CD14-positive monocyte (primary cell): Measurements from ENCODE around the gene TEAD1. TPM values are rescaled to one million over a fixed set of nuclear protein-coding genes. Genes with fewer than 3 reads are reported as not detected.

Experiments used
- DNase-seq, 3 donors: peaks; one replicate each; pipeline ENCODE4 v3.0.0-alpha.2; 2011 to 2022
- H2AFZ ChIP-seq: 2 replicates; pipeline ENCODE4 v1.6.0; 2012; ENCODE audit warnings: mild to moderate bottlenecking, low read depth, low read length, inconsistent platforms; ENCODE audit not compliant: insufficient read depth, poor library complexity, severe bottlenecking
- H3K27ac ChIP-seq, 2 donors: 1 replicate in 1 of 2; 2 replicates in 1 of 2; pipeline ENCODE4 v1.5.1; 2012 to 2013; ENCODE audit warnings: low read length in 2 of 2, control low read depth in 1 of 2, inconsistent platforms in 1 of 2, low read depth in 1 of 2, mild to moderate bottlenecking in 1 of 2
- H3K27me3 ChIP-seq, 2 donors: one replicate each; pipeline versions ENCODE4 v1.6.0 to v1.6.1; 2011 to 2013; ENCODE audit warnings: low read length in 2 of 2; ENCODE audit not compliant: control insufficient read depth in 2 of 2, insufficient read depth in 2 of 2
- H3K36me3 ChIP-seq, 2 donors: replicated peaks in 1 of 2; 1 replicate in 1 of 2; 2 replicates in 1 of 2; pipeline versions ENCODE4 v1.5.1 to v1.6.1; 2012 to 2013; ENCODE audit warnings: low read length in 2 of 2, control low read depth in 1 of 2, inconsistent platforms in 1 of 2, mild to moderate bottlenecking in 1 of 2; ENCODE audit not compliant: insufficient read depth in 2 of 2, control insufficient read depth in 1 of 2
- H3K4me1 ChIP-seq, 2 donors: 1 replicate in 1 of 2; 2 replicates in 1 of 2; pipeline versions ENCODE4 v1.5.1 to v1.6.1; 2012 to 2013; ENCODE audit warnings: low read length in 2 of 2, control low read depth in 1 of 2, inconsistent platforms in 1 of 2, mild to moderate bottlenecking in 1 of 2, moderate library complexity in 1 of 2; ENCODE audit not compliant: insufficient read depth in 2 of 2, control insufficient read depth in 1 of 2
- H3K4me2 ChIP-seq: replicated peaks from 2 replicates; pipeline ENCODE3; 2012; ENCODE audit warnings: low read length, moderate library complexity, mild to moderate bottlenecking; ENCODE audit not compliant: poor library complexity, severe bottlenecking; ENCODE audit errors: extremely low read depth
- H3K4me3 ChIP-seq, 3 experiments: fragments of 200-600 bp in 1 of 3; sonication (generic) in 1 of 3; replicated peaks in 1 of 3; 1 replicate in 2 of 3; 2 replicates in 1 of 3; pipeline ENCODE4 v1.5.1; 2011 to 2013; ENCODE audit warnings: low read length in 3 of 3, mild to moderate bottlenecking in 3 of 3, control low read depth in 2 of 3, low read depth in 2 of 3, inconsistent platforms in 1 of 3, moderate library complexity in 1 of 3
- H3K79me2 ChIP-seq: 2 replicates; pipeline ENCODE4 v1.6.0; 2012; ENCODE audit warnings: mild to moderate bottlenecking, control low read depth, inconsistent platforms, low read length, moderate library complexity; ENCODE audit not compliant: insufficient read depth
- H3K9ac ChIP-seq: 2 replicates; pipeline ENCODE4 v1.6.0; 2017; ENCODE audit warnings: low read length, mild to moderate bottlenecking; ENCODE audit not compliant: insufficient read depth, poor library complexity, severe bottlenecking
- H3K9me3 ChIP-seq, 2 donors: replicated peaks in 1 of 2; 1 replicate in 1 of 2; 2 replicates in 1 of 2; pipeline versions ENCODE4 v1.5.1 to v1.6.1; 2012 to 2013; ENCODE audit warnings: low read length in 2 of 2, control low read depth in 1 of 2; ENCODE audit not compliant: control insufficient read depth in 1 of 2, insufficient read depth in 1 of 2
- H4K20me1 ChIP-seq: 2 replicates; pipeline ENCODE4 v1.6.0; 2012; ENCODE audit warnings: mild to moderate bottlenecking, low read length, control low read depth, moderate library complexity; ENCODE audit not compliant: insufficient read depth
- H3K27ac Mint-ChIP-seq, 7 donors: one replicate each; pipeline ENCODE4 v1.8.0; 2020; ENCODE audit warnings: mild to moderate bottlenecking in 7 of 7, mixed read lengths in 7 of 7, moderate library complexity in 6 of 7, inconsistent platforms in 2 of 7
- H3K27me3 Mint-ChIP-seq, 3 donors: one replicate each; pipeline ENCODE4 v1.8.0; 2021 to 2022; ENCODE audit warnings: low read depth in 3 of 3, mild to moderate bottlenecking in 3 of 3, mixed read lengths in 3 of 3, moderate library complexity in 3 of 3, inconsistent platforms in 1 of 3
- H3K36me3 Mint-ChIP-seq, 2 donors: one replicate each; pipeline ENCODE4 v1.8.0; 2020; ENCODE audit warnings: mixed read lengths in 2 of 2, inconsistent platforms in 1 of 2, mild to moderate bottlenecking in 1 of 2
- H3K4me1 Mint-ChIP-seq: one replicate; pipeline ENCODE4 v1.8.0; 2020; ENCODE audit warnings: mild to moderate bottlenecking, mixed read lengths
- H3K4me3 Mint-ChIP-seq, 2 donors: one replicate each; pipeline ENCODE4 v1.8.0; 2020; ENCODE audit warnings: mild to moderate bottlenecking in 2 of 2, mixed read lengths in 2 of 2, moderate library complexity in 1 of 2
- H3K9me3 Mint-ChIP-seq, 7 donors: one replicate each; pipeline ENCODE4 v1.8.0; 2020 to 2022; ENCODE audit warnings: mixed read lengths in 7 of 7, mild to moderate bottlenecking in 6 of 7, moderate library complexity in 6 of 7, inconsistent platforms in 2 of 7
- CTCF ChIP-seq: fragments of 200-600 bp; IDR thresholded peaks from one replicate; pipeline ENCODE4 v1.8.0; 2022; ENCODE audit warnings: antibody characterized with exemption, mild to moderate bottlenecking
- WGBS: methylation state at CpG from one replicate; pipeline ENCODE4 v1.1.5; 2013; ENCODE audit warnings: missing lambda C conversion rate; ENCODE audit not compliant: insufficient coverage; 5-methylcytosine and 5-hydroxymethylcytosine counted together
- intact Hi-C, 2 donors: fragments of 100-400 bp; cut with micrococcal nuclease; formaldehyde crosslinking; loops; one replicate each; pipeline versions ENCODE4 v1.15.0 to v1.15.1; 2023
- polyA plus RNA-seq, 3 donors: library from polyadenylated mRNA; depleted of rRNA in 1 of 3; unstranded in 2 of 3; stranded (reverse) in 1 of 3; fragments of 300-500 nt in 2 of 3; fragments of >200 nt in 1 of 3; fragmentation: Illumina TruSeq in 2 of 3; gene quantifications; 1 replicate in 2 of 3; 2 replicates in 1 of 3; pipeline ENCODE4 v1.2.3, GENCODE V29; 2012 to 2021

TEAD1 gene
- polyA plus RNA-seq, 3 donors, result not detected

GRCh38 chr11:12897867-12898266 lies 223.6 kb downstream of the TEAD1 start:
- H3K4me3 Mint-ChIP-seq, result no peak overlapping the region
- H3K4me1 Mint-ChIP-seq, result no peaks in the 10 kb centered on the region
- no peak for DNase-seq
- Histone ChIP-seq H3K4me2 (no peak overlapping the region), H2AFZ (no peak overlapping the region), H3K4me1 (no peaks in the 10 kb centered on the region), H3K4me3 (no peak overlapping the region), H3K36me3 (no peaks in the 10 kb centered on the region), H3K27ac (no peak overlapping the region), H3K27me3 (peaks cover 0 to 2% of the 10 kb centered on the region in 2 donors), H3K9me3 (no peaks in the 10 kb centered on the region), H3K79me2 (no peaks in the 10 kb centered on the region), H3K9ac (no peak overlapping the region), H4K20me1 (no peaks in the 10 kb centered on the region)
- no peak overlapping the region for H3K27ac Mint-ChIP-seq
- intact Hi-C loops, result loop anchor here (2.0 to 10.0 kb wide), 4 partner anchors 299 to 573 kb away; no protein-coding TSS in a partner anchor
- no peaks in the 10 kb centered on the region for H3K36me3 Mint-ChIP-seq
- no peaks in the 10 kb centered on the region for H3K9me3 Mint-ChIP-seq
- WGBS, result no CpG with 5 or more reads among the region's 3 CpGs
- TF ChIP-seq CTCF, result no peak
- H3K27me3 Mint-ChIP-seq, result peaks cover 3 to 9% (median 6%) of the 10 kb centered on the region in 3 donors

- Mint-ChIP-seq H3K4me1 (no peaks in the 10 kb centered on the region), H3K27me3 (peaks cover 5 to 9% (median 7%) of the 10 kb centered on the region in 3 donors), H3K4me3 (no peak overlapping the region), H3K9me3 (no peaks in the 10 kb centered on the region), H3K36me3 (no peaks in the 10 kb centered on the region), H3K27ac (no peak overlapping the region)
- no peak overlapping the region for H3K27ac ChIP-seq
- H3K27me3 ChIP-seq, result peaks cover 0 to under 1% of the 10 kb centered on the region in 2 donors
- no peaks in the 10 kb centered on the region for H3K4me1 ChIP-seq
- H3K4me3 ChIP-seq, result no peak overlapping the region
- no peak for TF ChIP-seq CTCF
- H3K4me2 ChIP-seq, result no peak overlapping the region
- no peak overlapping the region for H2AFZ ChIP-seq
- no peaks in the 10 kb centered on the region for H3K79me2 ChIP-seq
- DNase-seq, result no peak
- intact Hi-C loops, result no loop called here
- H3K9me3 ChIP-seq, result no peaks in the 10 kb centered on the region
- 89% methylated on average over 1 of the region's 2 CpGs for WGBS
- no peak overlapping the region for H3K9ac ChIP-seq
- no peaks in the 10 kb centered on the region for H4K20me1 ChIP-seq
- no peaks in the 10 kb centered on the region for H3K36me3 ChIP-seq
These were observed 226.3 kb downstream of the TEAD1 start for GRCh38 chr11:12900496-12900895.
